Tibial nerve (tissue), 4 donors: ENCODE results near the gene NDC1.

ENCODE experiments used
- CTCF ChIP-seq, 5 experiments: fragments of 200-600 bp in 3 of 5; fragments of 450-650 bp in 2 of 5; sonication (generic) in 3 of 5; IDR thresholded peaks; one replicate each; pipeline ENCODE4 v1.5.1; 2016 to 2019; ENCODE audit warnings: antibody characterized with exemption in 5 of 5, mild to moderate bottlenecking in 3 of 5, moderate library complexity in 2 of 5
- EP300 ChIP-seq, 2 donors: sonication (generic); formaldehyde crosslinking; IDR thresholded peaks; one replicate each; pipeline ENCODE4 v1.6.1; 2017; ENCODE audit warnings: antibody characterized with exemption in 2 of 2, mild to moderate bottlenecking in 1 of 2
- POLR2A ChIP-seq, 2 donors: fragments of 450-650 bp; IDR thresholded peaks; one replicate each; pipeline ENCODE4 v1.6.1; 2017; ENCODE audit warnings: antibody characterized with exemption in 2 of 2, mild to moderate bottlenecking in 2 of 2, moderate library complexity in 2 of 2

DNA sequence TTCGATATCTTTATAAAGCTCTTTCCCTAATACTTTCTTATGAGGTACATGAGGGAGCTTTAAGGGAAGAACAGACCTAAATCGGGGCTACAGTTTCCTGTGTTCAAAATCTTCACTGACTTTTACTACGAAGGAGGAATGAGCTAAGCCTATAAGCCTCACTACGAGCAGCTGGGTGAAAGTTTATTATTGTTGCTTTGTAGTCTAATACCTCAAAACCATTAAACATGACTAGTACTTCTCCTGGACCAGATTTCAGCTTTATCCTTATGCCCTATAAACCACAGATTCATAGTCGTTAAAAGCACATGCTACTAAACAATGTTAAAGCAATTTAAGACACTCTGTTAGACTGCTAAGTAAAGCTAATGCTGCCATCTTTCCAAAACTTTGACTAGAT, 30.2 kb downstream of the NDC1 start:
- no peak for TF ChIP-seq CTCF (IDR thresholded peaks at IDR 0.05)
- no peak for TF ChIP-seq POLR2A (IDR thresholded peaks at IDR 0.05)
- TF ChIP-seq EP300 (IDR thresholded peaks at IDR 0.05): no peak
